ENCODE results near the gene GLT8D1.
A peak's percentile ranks its signal among the peaks of the same experiment; 100 is the strongest.

The GLT8D1 gene

DNA sequence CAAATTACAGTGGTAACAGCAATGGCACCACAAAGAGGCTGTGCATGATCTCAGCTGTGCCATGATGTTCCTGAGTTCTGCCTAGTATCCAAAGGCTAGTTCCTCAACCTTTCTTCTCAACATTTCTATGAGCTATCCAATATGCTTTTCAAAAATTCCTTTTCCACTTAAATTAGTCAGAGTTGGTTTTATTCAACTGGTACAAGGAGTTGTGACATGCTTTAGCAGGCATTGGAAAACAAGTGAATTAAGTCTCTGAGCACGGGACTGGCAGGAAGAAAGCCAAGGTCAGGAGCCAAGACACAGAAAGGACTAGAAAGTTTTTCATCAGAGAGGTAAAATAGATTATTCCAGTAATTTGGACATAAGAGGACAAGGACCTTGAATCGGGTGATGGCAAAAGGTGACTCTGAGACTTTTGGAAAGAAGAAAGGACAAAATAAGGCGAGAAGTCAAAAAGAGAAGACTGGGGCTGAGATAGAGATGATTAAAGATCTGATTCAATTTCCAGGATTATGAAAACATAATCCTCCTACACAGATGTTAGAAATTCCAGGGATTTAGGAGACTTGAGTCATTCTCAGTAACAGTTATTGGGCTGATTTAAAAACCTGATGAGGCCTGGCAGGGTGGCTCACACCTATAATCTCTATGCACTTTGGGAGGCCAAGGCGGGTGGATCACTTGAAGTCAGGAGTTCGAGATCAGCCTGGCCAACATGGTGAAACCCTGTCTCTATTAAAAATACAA is 56.0 kb downstream of the GLT8D1 start:
- TF ChIP-seq, protein P1, sequence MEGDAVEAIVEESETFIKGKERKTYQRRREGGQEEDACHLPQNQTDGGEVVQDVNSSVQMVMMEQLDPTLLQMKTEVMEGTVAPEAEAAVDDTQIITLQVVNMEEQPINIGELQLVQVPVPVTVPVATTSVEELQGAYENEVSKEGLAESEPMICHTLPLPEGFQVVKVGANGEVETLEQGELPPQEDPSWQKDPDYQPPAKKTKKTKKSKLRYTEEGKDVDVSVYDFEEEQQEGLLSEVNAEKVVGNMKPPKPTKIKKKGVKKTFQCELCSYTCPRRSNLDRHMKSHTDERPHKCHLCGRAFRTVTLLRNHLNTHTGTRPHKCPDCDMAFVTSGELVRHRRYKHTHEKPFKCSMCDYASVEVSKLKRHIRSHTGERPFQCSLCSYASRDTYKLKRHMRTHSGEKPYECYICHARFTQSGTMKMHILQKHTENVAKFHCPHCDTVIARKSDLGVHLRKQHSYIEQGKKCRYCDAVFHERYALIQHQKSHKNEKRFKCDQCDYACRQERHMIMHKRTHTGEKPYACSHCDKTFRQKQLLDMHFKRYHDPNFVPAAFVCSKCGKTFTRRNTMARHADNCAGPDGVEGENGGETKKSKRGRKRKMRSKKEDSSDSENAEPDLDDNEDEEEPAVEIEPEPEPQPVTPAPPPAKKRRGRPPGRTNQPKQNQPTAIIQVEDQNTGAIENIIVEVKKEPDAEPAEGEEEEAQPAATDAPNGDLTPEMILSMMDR (conservative IDR thresholded peaks at IDR 0.05; ENCODE audit: low read depth, low read length) = no peak
- H3K4me3 ChIP-seq (ENCODE audit: low read depth, low read length) = no peak overlapping the region
- peak; percentile 13 for DNase-seq (ENCODE audit: low read depth)

DNA sequence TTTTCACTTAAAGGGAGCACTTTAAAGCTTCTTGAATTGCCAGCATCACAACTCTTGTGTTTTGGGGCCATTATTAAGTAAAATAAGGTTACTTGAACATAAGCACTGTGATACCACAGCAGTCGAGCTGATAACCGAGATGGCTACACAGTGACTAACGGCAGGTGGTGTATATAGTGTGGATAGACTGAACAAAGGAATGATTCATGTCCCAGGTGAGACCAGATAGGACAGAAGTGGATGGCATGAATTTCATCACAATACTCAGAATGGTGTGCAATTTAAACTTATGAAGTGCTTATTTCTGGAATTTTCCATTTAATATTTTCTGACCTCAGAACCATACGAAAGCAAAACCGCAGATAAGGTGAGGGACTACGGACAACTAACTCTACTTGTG is 60.0 kb downstream of the GLT8D1 start:
- no peak for DNase-seq (ENCODE audit: low read depth)
- TF ChIP-seq, protein P1 (conservative IDR thresholded peaks at IDR 0.05; ENCODE audit: low read depth, low read length) = no peak
- H3K4me3 ChIP-seq (ENCODE audit: low read depth, low read length) = no peak overlapping the region
